GM21447 (cell line): ENCODE results near the gene STK38.
"Not testable (repeated sequence)": the region's sequence is repeated elsewhere in the genome, so short reads cannot be mapped to it uniquely, and the experiment has no call there.

Experiments used
- ATAC-seq: cut with Tn5 transposase; IDR thresholded peaks from one replicate; pipeline ENCODE4 v1.9.1; 2021; ENCODE audit not compliant: unreplicated experiment

The STK38 gene

GRCh38 chr6:36546920-36547645, at the start of gene STK38:
STK38 (minus strand) TSS chr6:36547479; CDS start chr6:36540202, 7,277 bp downstream.
- ATAC-seq: peak; percentile 82

DNA sequence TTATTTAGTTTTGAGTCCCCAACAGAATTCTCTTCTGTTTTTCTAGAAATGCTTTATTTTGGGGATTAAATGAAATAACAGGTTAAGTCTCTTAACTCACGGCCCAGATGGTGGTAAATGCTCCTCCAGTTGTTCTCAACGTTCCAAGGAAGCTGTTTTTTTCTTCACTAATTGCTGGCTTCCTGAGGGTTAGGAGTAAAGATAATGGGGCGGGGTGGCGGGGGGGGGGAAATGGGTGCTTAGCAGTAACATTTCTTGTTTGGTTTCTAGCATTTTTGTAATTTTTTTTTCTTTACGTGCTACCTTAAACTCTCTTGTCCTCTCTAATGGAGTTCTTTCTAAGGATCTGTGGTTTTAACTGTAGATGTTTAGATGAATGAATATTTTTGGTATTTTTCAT, 49.1 kb upstream of the STK38 start:
- no peak for ATAC-seq

- no peak for ATAC-seq
These were observed 47.8 kb upstream of the STK38 start for GRCh38 chr6:36594816-36595643.

- ATAC-seq: peak; percentile 80
These were observed 46.9 kb upstream of the STK38 start, which contains the start of gene SRSF3 for GRCh38 chr6:36594029-36594815. SRSF3 (plus strand) TSS chr6:36594362; CDS start chr6:36596763, 2,401 bp downstream.

DNA sequence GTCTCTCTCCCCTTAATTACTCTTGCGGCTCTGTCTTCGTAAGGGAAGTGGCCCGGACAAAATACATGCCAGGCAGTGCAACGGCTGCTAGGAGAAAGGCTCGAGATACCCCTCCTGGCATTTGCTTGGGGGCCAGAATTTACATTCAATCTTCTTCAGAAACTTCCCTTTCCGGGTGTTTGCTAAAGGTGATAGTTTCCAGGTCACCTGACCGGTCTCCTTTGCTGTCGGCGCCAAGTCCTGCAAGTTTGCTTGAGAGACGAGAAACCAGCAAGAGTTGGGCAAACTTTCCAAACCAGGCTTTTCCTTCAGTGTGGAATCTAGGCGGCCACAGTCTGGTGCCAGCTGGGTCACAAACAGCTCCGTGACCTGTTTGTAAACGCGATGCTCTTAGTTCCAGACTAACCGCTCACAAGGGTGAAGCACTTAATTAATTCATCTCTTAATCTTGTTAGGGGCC, 46.3 kb upstream of the STK38 start:
- peak; percentile 19 for ATAC-seq

GRCh38 chr6:36592221-36592655, 45.0 kb upstream of the STK38 start:
- peak; percentile 57 for ATAC-seq

GRCh38 chr6:36590237-36590636, 43.0 kb upstream of the STK38 start:
- no peak for ATAC-seq

DNA sequence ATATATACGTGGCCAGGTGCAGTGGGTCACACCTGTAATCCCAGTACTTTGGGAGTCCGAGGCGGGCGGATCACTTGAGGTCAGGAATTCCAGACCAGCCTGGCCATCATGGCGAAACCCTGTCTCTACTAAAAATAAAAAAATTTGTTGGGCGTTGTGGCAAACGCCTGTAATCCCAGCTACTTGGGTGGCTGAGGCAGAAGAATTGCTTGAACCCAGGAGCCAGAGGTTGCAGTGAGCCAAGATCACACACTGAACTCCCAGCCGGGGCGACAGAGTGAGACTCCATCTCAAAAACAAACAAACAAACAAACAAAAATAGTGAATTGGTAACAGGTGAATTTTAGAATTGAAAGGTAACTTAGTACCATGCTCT, 41.7 kb upstream of the STK38 start:
- not testable (repeated sequence) for ATAC-seq

DNA sequence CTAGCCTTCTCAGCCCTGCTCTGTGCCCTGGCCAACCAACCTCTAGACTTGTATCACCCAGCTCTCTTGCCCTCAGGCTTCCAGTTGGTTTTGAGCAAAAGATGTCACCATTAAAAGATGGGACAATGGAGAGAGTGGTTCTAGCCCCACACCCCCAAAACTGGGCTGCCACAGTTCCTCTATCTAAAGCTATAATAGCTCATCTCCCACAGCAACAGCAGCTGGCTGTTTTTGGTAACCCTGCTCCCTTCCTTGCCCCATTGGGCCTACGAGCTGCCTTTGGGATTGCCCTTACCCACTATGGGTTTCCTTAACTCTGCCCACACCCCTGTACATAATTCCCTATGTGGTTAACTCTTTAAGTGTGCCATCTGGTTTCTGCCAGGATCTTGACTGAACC, 39.3 kb upstream of the STK38 start:
- ATAC-seq: no peak

DNA sequence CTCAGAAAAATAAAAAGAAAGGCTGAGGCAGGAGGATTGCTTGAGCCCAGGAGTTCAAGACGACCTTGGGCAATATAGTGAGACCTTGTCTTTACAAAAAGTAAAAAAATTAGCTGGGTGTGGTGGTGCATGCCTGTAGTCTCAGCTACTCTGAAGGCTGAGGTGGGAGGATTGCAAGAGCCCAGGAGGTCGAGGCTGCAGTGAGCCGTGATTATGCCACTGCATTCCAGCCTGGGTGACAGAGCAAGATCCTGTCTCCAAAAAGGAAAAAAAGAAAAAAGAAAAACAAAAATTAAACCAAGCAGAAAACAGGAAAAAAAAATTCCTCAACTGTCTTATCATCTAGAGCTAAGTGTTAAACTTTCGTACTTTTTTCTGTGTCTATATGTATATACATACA, 34.4 kb upstream of the STK38 start:
- no peak for ATAC-seq

GRCh38 chr6:36580184-36580526, 32.9 kb upstream of the STK38 start:
- no peak for ATAC-seq

GRCh38 chr6:36578431-36578830, 31.2 kb upstream of the STK38 start:
- ATAC-seq: no peak

GRCh38 chr6:36578030-36578429, 30.8 kb upstream of the STK38 start:
- ATAC-seq: no peak

DNA sequence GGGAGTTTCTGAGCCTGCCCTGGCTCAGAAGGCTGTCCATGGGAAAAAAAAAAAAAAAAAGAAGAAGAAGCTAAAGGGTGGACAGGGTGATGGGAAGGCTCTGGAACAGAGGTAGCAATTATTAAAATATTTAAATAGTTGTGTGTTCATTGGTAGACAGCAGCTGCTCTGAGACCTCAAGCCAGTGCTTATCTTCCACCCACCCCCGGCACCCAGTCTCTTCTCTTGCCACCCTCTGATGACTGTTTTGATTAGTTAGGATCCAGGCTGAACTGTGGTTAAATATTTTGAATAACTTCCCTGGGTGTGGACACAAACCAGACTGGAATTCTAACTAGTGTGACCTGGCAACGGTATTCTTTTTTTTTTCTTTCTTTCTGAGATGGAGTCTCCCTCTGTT, 30.0 kb upstream of the STK38 start:
- no peak for ATAC-seq

DNA sequence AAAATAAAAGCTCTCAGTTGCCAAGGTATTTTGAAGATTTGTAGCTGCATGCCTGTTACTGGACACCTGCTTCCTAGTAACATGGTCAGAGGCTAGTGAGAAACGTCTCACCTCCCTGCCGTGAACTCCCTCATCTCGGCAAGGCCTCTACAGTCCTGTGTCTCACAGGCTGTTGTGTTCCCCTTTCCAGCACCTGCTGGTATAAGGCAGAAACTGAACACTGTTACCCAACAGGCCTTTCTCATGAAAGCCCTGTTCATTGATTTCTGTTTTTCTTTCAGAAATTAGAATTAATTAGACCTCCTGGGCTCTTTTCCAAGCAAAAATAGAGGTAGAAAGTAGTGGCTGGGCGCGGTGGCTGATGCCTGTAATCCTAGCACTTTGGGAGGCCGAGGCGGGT, 29.3 kb upstream of the STK38 start:
- no peak for ATAC-seq

- no peak for ATAC-seq
These were observed 27.4 kb upstream of the STK38 start for GRCh38 chr6:36574679-36575078.

GRCh38 chr6:36572353-36573311, 25.4 kb upstream of the STK38 start:
- not testable (repeated sequence) for ATAC-seq

- no peak for ATAC-seq
These were observed 24.1 kb upstream of the STK38 start for GRCh38 chr6:36571122-36572043.

GRCh38 chr6:36570264-36570663, 23.0 kb upstream of the STK38 start:
- ATAC-seq: no peak
